Smooth muscle cell (in vitro differentiated cells): ENCODE measurements around the gene MAP3K9. TPM values are rescaled to one million over a fixed set of nuclear protein-coding genes. Genes with fewer than 3 reads are reported as not detected.

Source experiments
- DNase-seq: peaks from one replicate; lab custom pipeline; 2025; ENCODE audit not compliant: unreplicated experiment; lab: John Stamatoyannopoulos, UW
- H2AFZ ChIP-seq: fragments of 200-600 bp; sonication (generic); 2 replicates; pipeline ENCODE4 v1.6.0; 2016; ENCODE audit warnings: antibody characterized with exemption, low read depth, mild to moderate bottlenecking
- H3F3A ChIP-seq: fragments of 200-600 bp; sonication (generic); 2 replicates; pipeline ENCODE4 v1.6.0; 2017; ENCODE audit warnings: antibody characterized with exemption, low read depth
- H3K27ac ChIP-seq: fragments of 200-600 bp; sonication (generic); 2 replicates; pipeline ENCODE4 v1.5.1; 2016; ENCODE audit warnings: low read depth, mild to moderate bottlenecking
- H3K27me3 ChIP-seq: fragments of 200-600 bp; sonication (generic); 2 replicates; pipeline ENCODE4 v1.6.1; 2016; ENCODE audit warnings: low read depth, mild to moderate bottlenecking
- H3K36me3 ChIP-seq: fragments of 200-600 bp; sonication (generic); 2 replicates; pipeline ENCODE4 v1.5.1; 2016; ENCODE audit warnings: low read depth
- H3K4me1 ChIP-seq: fragments of 200-600 bp; sonication (generic); 2 replicates; pipeline ENCODE4 v1.5.1; 2016; ENCODE audit warnings: low read depth
- H3K4me2 ChIP-seq: fragments of 200-600 bp; sonication (generic); 2 replicates; pipeline ENCODE4 v1.6.0; 2016; ENCODE audit warnings: mild to moderate bottlenecking
- H3K4me3 ChIP-seq: fragments of 200-600 bp; sonication (generic); 2 replicates; pipeline ENCODE4 v1.5.1; 2016; ENCODE audit warnings: mild to moderate bottlenecking
- H3K79me2 ChIP-seq: fragments of 200-600 bp; sonication (generic); 2 replicates; pipeline ENCODE4 v1.6.0; 2016; ENCODE audit warnings: low read depth, mild to moderate bottlenecking
- H3K9ac ChIP-seq: fragments of 200-600 bp; sonication (generic); 2 replicates; pipeline ENCODE4 v1.6.0; 2016; ENCODE audit warnings: low read depth
- H3K9me3 ChIP-seq: fragments of 200-600 bp; sonication (generic); replicated peaks from 2 replicates; pipeline ENCODE4 v1.5.1; 2016; ENCODE audit warnings: low read depth
- H4K20me1 ChIP-seq: fragments of 200-600 bp; sonication (generic); 2 replicates; pipeline ENCODE4 v1.6.0; 2016; ENCODE audit warnings: low read depth
- CTCF ChIP-seq: fragments of 200-600 bp; sonication (generic); IDR thresholded peaks from 2 replicates; pipeline ENCODE4 v1.5.1; 2017; ENCODE audit warnings: borderline replicate concordance, mild to moderate bottlenecking, antibody characterized with exemption; ENCODE audit not compliant: insufficient read depth, poor library complexity, severe bottlenecking
- WGBS: methylation state at CpG from one replicate; pipeline ENCODE4 v1.1.7; 2016; ENCODE audit warnings: low lambda C conversion rate; 5-methylcytosine and 5-hydroxymethylcytosine counted together
- polyA plus RNA-seq: library from polyadenylated mRNA; unstranded; fragments of >200 nt; fragmentation: Nextera tagmentation; extraction: Ambion mirVana; gene quantifications from 2 replicates; pipeline ENCODE4 v1.2.1, GENCODE V29; 2016
- total RNA-seq: library from RNA; depleted of rRNA; stranded (reverse); fragments of >200 nt; gene quantifications from 2 replicates; pipeline ENCODE4 v1.2.3, GENCODE V29; 2014

The MAP3K9 gene
- total and polyA plus RNA-seq, 2 experiments from 2014 or later, result 0.22 to 2.4 TPM

DNA sequence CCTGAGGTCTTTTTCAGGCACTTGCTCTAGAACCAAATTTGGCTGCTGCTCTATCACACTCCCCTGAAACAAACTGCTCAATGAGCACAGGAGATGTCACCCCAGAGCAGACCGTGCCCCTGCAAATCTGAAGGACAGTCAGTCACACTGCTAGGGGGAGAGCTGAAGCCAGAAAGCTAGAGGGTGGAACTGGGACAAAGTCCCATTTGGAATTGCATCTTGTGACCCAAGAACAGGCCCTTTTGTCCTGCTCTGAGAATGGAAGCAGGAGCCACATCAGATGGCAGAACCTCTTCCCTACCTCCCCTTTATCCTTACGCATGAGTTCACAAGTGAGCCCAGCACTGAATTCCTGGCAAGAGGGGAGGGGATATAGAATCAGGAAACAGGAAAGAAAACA is 64.7 kb downstream of the MAP3K9 start:
- no peak overlapping the region for H3K4me2 ChIP-seq
- 91% methylated on average over 2 of the region's 2 CpGs for WGBS
- H3K27ac ChIP-seq, result no peak overlapping the region
- H3K79me2 ChIP-seq, result no peaks in the 10 kb centered on the region
- H3K36me3 ChIP-seq, result no peaks in the 10 kb centered on the region
- no peak overlapping the region for H3K4me3 ChIP-seq
- no peaks in the 10 kb centered on the region for H4K20me1 ChIP-seq
- H3K27me3 ChIP-seq, result no peaks in the 10 kb centered on the region
- no peak for TF ChIP-seq CTCF
- H3F3A ChIP-seq, result no peaks in the 10 kb centered on the region
- no peaks in the 10 kb centered on the region for H3K9me3 ChIP-seq
- no peak overlapping the region for H3K9ac ChIP-seq
- H2AFZ ChIP-seq, result no peak overlapping the region
- DNase-seq, result no peak
- H3K4me1 ChIP-seq, result no peaks in the 10 kb centered on the region

- no peaks in the 10 kb centered on the region for H3F3A ChIP-seq
- WGBS, result 94% methylated on average over 14 of the region's 14 CpGs
- H3K4me1 ChIP-seq, result no peaks in the 10 kb centered on the region
- no peak overlapping the region for H3K27ac ChIP-seq
- no peaks in the 10 kb centered on the region for H3K79me2 ChIP-seq
- H3K27me3 ChIP-seq, result no peaks in the 10 kb centered on the region
- TF ChIP-seq CTCF, result no peak
- H3K9ac ChIP-seq, result no peak overlapping the region
- H3K9me3 ChIP-seq, result no peaks in the 10 kb centered on the region
- H3K36me3 ChIP-seq, result no peaks in the 10 kb centered on the region
- no peak overlapping the region for H3K4me2 ChIP-seq
- no peak overlapping the region for H3K4me3 ChIP-seq
- H4K20me1 ChIP-seq, result no peaks in the 10 kb centered on the region
- no peak for DNase-seq
- H2AFZ ChIP-seq, result no peak overlapping the region
These were observed 67.0 kb downstream of the MAP3K9 start for GRCh38 chr14:70742316-70742715.

DNA sequence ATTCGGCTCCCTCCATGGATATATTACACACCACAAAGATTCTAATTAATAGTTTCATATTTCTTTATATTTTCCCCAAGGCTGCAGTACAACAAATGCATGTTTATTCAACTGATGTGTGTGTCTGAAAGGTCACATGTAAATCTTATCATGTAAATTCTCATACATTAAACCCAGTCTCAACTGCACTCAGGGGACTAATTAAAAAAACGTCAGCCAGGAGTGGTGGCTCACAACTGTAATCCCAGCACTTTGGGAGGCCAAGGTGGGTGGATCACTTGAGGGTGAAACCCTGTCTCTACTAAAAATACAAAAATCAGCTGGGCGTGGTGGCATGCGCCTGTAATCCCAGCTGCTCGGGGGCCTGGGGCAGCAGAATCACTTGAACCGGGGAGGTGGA is 67.8 kb downstream of the MAP3K9 start:
- Histone ChIP-seq H3K4me2 (no peak overlapping the region), H3K36me3 (no peaks in the 10 kb centered on the region), H3F3A (no peaks in the 10 kb centered on the region), H2AFZ (no peak overlapping the region), H3K4me1 (no peaks in the 10 kb centered on the region), H3K9ac (no peak overlapping the region), H3K27me3 (no peaks in the 10 kb centered on the region), H3K27ac (no peak overlapping the region), H3K4me3 (no peak overlapping the region), H3K79me2 (no peaks in the 10 kb centered on the region), H4K20me1 (no peaks in the 10 kb centered on the region), H3K9me3 (no peaks in the 10 kb centered on the region)
- TF ChIP-seq CTCF, result no peak
- 90% methylated on average over 6 of the region's 6 CpGs for WGBS
- no peak for DNase-seq

DNA sequence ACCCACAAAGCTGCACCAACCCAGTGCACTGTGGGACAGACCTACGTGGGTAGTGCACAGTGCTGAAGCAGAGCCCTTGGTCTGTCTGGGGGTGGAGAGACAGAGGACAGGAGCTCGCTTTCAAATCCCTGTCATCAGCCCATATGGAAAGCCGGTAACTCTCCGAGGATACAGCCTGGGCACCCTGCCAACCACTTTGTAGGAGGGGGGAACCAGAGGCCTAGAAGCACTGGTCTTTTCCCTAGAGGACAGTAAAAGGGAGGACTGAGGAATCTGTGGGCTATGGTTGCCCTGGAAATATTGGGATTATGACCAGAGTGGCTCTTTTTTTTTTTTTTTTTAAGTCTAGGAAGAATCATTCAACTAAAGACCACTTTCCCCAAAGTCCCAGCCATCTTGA is 74.3 kb downstream of the MAP3K9 start:
- no peaks in the 10 kb centered on the region for H3K79me2 ChIP-seq
- H3K27ac ChIP-seq, result no peak overlapping the region
- no peaks in the 10 kb centered on the region for H3F3A ChIP-seq
- no peak overlapping the region for H3K4me3 ChIP-seq
- no peaks in the 10 kb centered on the region for H3K27me3 ChIP-seq
- no peaks in the 10 kb centered on the region for H3K9me3 ChIP-seq
- no peaks in the 10 kb centered on the region for H3K4me1 ChIP-seq
- H2AFZ ChIP-seq, result no peak overlapping the region
- DNase-seq, result no peak
- H4K20me1 ChIP-seq, result no peaks in the 10 kb centered on the region
- no peak overlapping the region for H3K4me2 ChIP-seq
- 22% methylated on average over 4 of the region's 4 CpGs for WGBS
- no peaks in the 10 kb centered on the region for H3K36me3 ChIP-seq
- H3K9ac ChIP-seq, result no peak overlapping the region
- no peak for TF ChIP-seq CTCF
